Upper lobe of left lung (tissue), 4 donors: ENCODE data around the gene MAP1LC3B.

Experiments
- POLR2A ChIP-seq, 4 donors: fragments of 450-650 bp; IDR thresholded peaks; one replicate each; pipeline ENCODE4 v1.5.1; 2016 to 2017; ENCODE audit warnings: antibody characterized with exemption in 4 of 4, mild to moderate bottlenecking in 2 of 4
- POLR2AphosphoS5 ChIP-seq, 2 donors: sonication (generic); formaldehyde crosslinking; IDR thresholded peaks; one replicate each; pipeline ENCODE4 v1.5.1; 2017; ENCODE audit warnings: antibody characterized with exemption in 2 of 2
- TF ChIP-seq, protein P1 (sequence below), 6 experiments: fragments of 450-650 bp in 4 of 6; fragments of 200-600 bp in 2 of 6; sonication (generic) in 2 of 6; IDR thresholded peaks; one replicate each; pipeline ENCODE4 v1.5.1; 2016 to 2019; ENCODE audit warnings: antibody characterized with exemption in 6 of 6

GRCh38 chr16:87368029-87368770 is 23.9 kb upstream of the MAP1LC3B start:
- TF ChIP-seq, protein P1, sequence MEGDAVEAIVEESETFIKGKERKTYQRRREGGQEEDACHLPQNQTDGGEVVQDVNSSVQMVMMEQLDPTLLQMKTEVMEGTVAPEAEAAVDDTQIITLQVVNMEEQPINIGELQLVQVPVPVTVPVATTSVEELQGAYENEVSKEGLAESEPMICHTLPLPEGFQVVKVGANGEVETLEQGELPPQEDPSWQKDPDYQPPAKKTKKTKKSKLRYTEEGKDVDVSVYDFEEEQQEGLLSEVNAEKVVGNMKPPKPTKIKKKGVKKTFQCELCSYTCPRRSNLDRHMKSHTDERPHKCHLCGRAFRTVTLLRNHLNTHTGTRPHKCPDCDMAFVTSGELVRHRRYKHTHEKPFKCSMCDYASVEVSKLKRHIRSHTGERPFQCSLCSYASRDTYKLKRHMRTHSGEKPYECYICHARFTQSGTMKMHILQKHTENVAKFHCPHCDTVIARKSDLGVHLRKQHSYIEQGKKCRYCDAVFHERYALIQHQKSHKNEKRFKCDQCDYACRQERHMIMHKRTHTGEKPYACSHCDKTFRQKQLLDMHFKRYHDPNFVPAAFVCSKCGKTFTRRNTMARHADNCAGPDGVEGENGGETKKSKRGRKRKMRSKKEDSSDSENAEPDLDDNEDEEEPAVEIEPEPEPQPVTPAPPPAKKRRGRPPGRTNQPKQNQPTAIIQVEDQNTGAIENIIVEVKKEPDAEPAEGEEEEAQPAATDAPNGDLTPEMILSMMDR (IDR thresholded peaks at IDR 0.05), result no peak
- TF ChIP-seq POLR2AphosphoS5 (IDR thresholded peaks at IDR 0.05), result no peak
- no peak for TF ChIP-seq POLR2A (IDR thresholded peaks at IDR 0.05)
